Stomach (tissue), 4 donors: ENCODE measurements around the gene DOP1A.

Experiments
- CTCF ChIP-seq, 7 experiments: fragments of 450-650 bp in 4 of 7; fragments of 200-600 bp in 3 of 7; sonication (generic) in 3 of 7; IDR thresholded peaks; one replicate each; pipeline ENCODE4 v1.5.1; 2016 to 2019; ENCODE audit warnings: antibody characterized with exemption in 7 of 7, control low read depth in 2 of 7, mild to moderate bottlenecking in 1 of 7
- EP300 ChIP-seq: sonication (generic); formaldehyde crosslinking; IDR thresholded peaks from one replicate; pipeline ENCODE4 v1.6.1; 2017; ENCODE audit warnings: antibody characterized with exemption
- POLR2AphosphoS5 ChIP-seq, 3 donors: sonication (generic); formaldehyde crosslinking; IDR thresholded peaks; one replicate each; pipeline ENCODE4 v1.6.1; 2016; ENCODE audit warnings: antibody characterized with exemption in 3 of 3

- no peak for TF ChIP-seq POLR2AphosphoS5 (IDR thresholded peaks at IDR 0.05)
- TF ChIP-seq CTCF (IDR thresholded peaks at IDR 0.05) = peak in 5 of 7 experiments; percentile 75 to 87 (median 80)
- no peak for TF ChIP-seq EP300
Observed at GRCh38 chr6:83055366-83055964, 12.0 kb upstream of the DOP1A start.
